Parathyroid adenoma (tissue), 2 donors: ENCODE data around the gene CABLES2.

Source experiments
- H2AFZ ChIP-seq: fragments of 300-600 bp; sonication (generic); one replicate; pipeline ENCODE4 v1.7.0; 2017; ENCODE audit warnings: antibody characterized with exemption, mild to moderate bottlenecking
- H3K27ac ChIP-seq: fragments of 300-600 bp; sonication (generic); one replicate; pipeline ENCODE4 v1.7.0; 2017
- H3K27me3 ChIP-seq: fragments of 300-600 bp; sonication (generic); one replicate; pipeline ENCODE4 v1.7.0; 2017; ENCODE audit warnings: low read length; ENCODE audit not compliant: control insufficient read depth, insufficient read depth
- H3K36me3 ChIP-seq: fragments of 300-600 bp; sonication (generic); one replicate; pipeline ENCODE4 v1.7.0; 2017; ENCODE audit warnings: low read length; ENCODE audit not compliant: control insufficient read depth, insufficient read depth
- H3K4me1 ChIP-seq: fragments of 300-600 bp; sonication (generic); one replicate; pipeline ENCODE4 v1.7.0; 2017; ENCODE audit warnings: control low read depth
- H3K4me2 ChIP-seq: fragments of 300-600 bp; sonication (generic); one replicate; pipeline ENCODE4 v1.7.0; 2017; ENCODE audit warnings: low read length
- H3K4me3 ChIP-seq: fragments of 300-600 bp; sonication (generic); one replicate; pipeline ENCODE4 v1.7.0; 2017; ENCODE audit warnings: low read depth, low read length
- H3K79me2 ChIP-seq: fragments of 300-600 bp; sonication (generic); one replicate; pipeline ENCODE4 v1.7.0; 2017; ENCODE audit warnings: control low read depth
- H3K9ac ChIP-seq: fragments of 300-600 bp; sonication (generic); one replicate; pipeline ENCODE4 v1.7.0; 2017; ENCODE audit warnings: mild to moderate bottlenecking
- H3K9me3 ChIP-seq: fragments of 300-600 bp; sonication (generic); one replicate; pipeline ENCODE4 v1.7.0; 2017; ENCODE audit warnings: low read length; ENCODE audit not compliant: control insufficient read depth
- CTCF ChIP-seq: fragments of 300-600 bp; sonication (generic); IDR thresholded peaks from one replicate; pipeline ENCODE4 v1.7.0; 2017; ENCODE audit warnings: antibody characterized with exemption, mild to moderate bottlenecking
- donor health status: primary hyperparathyroidism.

Gene CABLES2

GRCh38 chr20:62391165-62392076 lies 15.7 kb downstream of the CABLES2 start:
- Histone ChIP-seq H3K27ac (no peak overlapping the region), H3K4me1 (peaks cover 9% of the 10 kb centered on the region), H2AFZ (no peak overlapping the region), H3K79me2 (peaks cover 8% of the 10 kb centered on the region), H3K9me3 (no peaks in the 10 kb centered on the region), H3K4me2 (no peak overlapping the region), H3K36me3 (no peaks in the 10 kb centered on the region), H3K4me3 (no peak overlapping the region), H3K27me3 (no peaks in the 10 kb centered on the region), H3K9ac (no peak overlapping the region)
- no peak for TF ChIP-seq CTCF

- Histone ChIP-seq H3K27me3 (no peaks in the 10 kb centered on the region), H3K36me3 (no peaks in the 10 kb centered on the region), H3K27ac (no peak overlapping the region)
These were observed 16.5 kb downstream of the CABLES2 start for GRCh38 chr20:62390317-62391164.

GRCh38 chr20:62389601-62390087 lies 17.4 kb downstream of the CABLES2 start:
- no peaks in the 10 kb centered on the region for H3K36me3 ChIP-seq

More at GRCh38 chr20:62390317-62391164, 16.5 kb downstream of the CABLES2 start:
- Histone ChIP-seq H3K9ac (no peak overlapping the region), H3K9me3 (no peaks in the 10 kb centered on the region), H2AFZ (no peak overlapping the region), H3K4me1 (peaks cover 10% of the 10 kb centered on the region), H3K4me2 (no peak overlapping the region), H3K79me2 (peaks cover 13% of the 10 kb centered on the region), H3K4me3 (no peak overlapping the region)
- no peak for TF ChIP-seq CTCF

More at GRCh38 chr20:62389601-62390087, 17.4 kb downstream of the CABLES2 start:
- H3K9ac ChIP-seq, result no peak overlapping the region
- no peak overlapping the region for H2AFZ ChIP-seq
- H3K27ac ChIP-seq, result no peak overlapping the region
- no peak overlapping the region for H3K4me3 ChIP-seq
- H3K79me2 ChIP-seq, result peaks cover 14% of the 10 kb centered on the region
- H3K27me3 ChIP-seq, result no peaks in the 10 kb centered on the region
- no peak for TF ChIP-seq CTCF
- H3K9me3 ChIP-seq, result no peaks in the 10 kb centered on the region
- H3K4me1 ChIP-seq, result peaks cover 13% of the 10 kb centered on the region
- no peak overlapping the region for H3K4me2 ChIP-seq
